ENCODE results near the gene ZNF423. TPM values are rescaled to one million over a fixed set of nuclear protein-coding genes. Genes with fewer than 3 reads are reported as not detected.

Gene ZNF423
- total and polyA plus RNA-seq, 2 experiments from 2014 or later: 14.9 to 41.8 TPM

DNA sequence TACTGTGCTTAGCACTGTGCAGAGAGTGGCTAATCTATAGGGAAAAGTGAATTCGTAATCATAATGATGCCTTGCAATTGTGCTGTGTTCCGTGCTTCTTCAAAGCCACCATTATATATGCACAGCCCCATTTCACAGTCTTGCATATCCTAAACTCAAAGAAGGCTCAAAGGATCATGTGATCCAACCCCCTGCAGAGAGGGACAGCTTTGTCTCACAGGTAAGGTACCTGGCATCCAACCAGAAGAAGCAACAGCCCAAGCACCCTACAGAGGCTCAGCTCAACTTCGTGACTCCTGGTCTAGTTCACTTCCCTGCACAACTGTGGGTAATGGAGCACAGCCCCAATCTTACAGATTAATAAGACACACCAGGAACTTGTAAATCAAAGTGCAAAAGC, 124.0 kb downstream of the ZNF423 start:
- H3K27me3 ChIP-seq (ENCODE audit: insufficient read depth): no peaks in the 10 kb centered on the region
- H3K4me1 ChIP-seq (ENCODE audit: insufficient read depth): peaks cover 8% of the 10 kb centered on the region; the same call in 1 of the 2 replicates
- no peaks in the 10 kb centered on the region for H3K9me2 ChIP-seq (ENCODE audit: insufficient read depth)
- DNase-seq (ENCODE audit: low spot score) (no peak), ATAC-seq (peak; percentile 69)
- peaks cover 2% of the 10 kb centered on the region for H3K27me3 Mint-ChIP-seq (ENCODE audit: insufficient read depth, low read depth, poor library complexity)
- TF ChIP-seq, protein P1, sequence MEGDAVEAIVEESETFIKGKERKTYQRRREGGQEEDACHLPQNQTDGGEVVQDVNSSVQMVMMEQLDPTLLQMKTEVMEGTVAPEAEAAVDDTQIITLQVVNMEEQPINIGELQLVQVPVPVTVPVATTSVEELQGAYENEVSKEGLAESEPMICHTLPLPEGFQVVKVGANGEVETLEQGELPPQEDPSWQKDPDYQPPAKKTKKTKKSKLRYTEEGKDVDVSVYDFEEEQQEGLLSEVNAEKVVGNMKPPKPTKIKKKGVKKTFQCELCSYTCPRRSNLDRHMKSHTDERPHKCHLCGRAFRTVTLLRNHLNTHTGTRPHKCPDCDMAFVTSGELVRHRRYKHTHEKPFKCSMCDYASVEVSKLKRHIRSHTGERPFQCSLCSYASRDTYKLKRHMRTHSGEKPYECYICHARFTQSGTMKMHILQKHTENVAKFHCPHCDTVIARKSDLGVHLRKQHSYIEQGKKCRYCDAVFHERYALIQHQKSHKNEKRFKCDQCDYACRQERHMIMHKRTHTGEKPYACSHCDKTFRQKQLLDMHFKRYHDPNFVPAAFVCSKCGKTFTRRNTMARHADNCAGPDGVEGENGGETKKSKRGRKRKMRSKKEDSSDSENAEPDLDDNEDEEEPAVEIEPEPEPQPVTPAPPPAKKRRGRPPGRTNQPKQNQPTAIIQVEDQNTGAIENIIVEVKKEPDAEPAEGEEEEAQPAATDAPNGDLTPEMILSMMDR (conservative IDR thresholded peaks at IDR 0.05; ENCODE audit: low read depth in 2 of 2): no peak
- TF ChIP-seq EZH2 (IDR thresholded peaks at IDR 0.05; ENCODE audit: low read depth, unreplicated experiment) (no peak), NANOG (IDR thresholded peaks at IDR 0.05; ENCODE audit: borderline replicate concordance) (no peak), CREB1 (CRISPR knock-in tag; IDR thresholded peaks at IDR 0.05; ENCODE audit: low read depth) (no peak), STAT1 (IDR thresholded peaks at IDR 0.05; ENCODE audit: unreplicated experiment) (no peak), POLR2AphosphoS5 (IDR thresholded peaks at IDR 0.05; ENCODE audit: low read depth) (no peak), JUNB (IDR thresholded peaks at IDR 0.05; ENCODE audit: unreplicated experiment) (no peak), ZNF331 (CRISPR knock-in tag; IDR thresholded peaks at IDR 0.05; ENCODE audit: low read depth) (no peak), ZNF114 (CRISPR knock-in tag; IDR thresholded peaks at IDR 0.05) (no peak), EZH2phosphoT487 (IDR thresholded peaks at IDR 0.05; ENCODE audit: unreplicated experiment) (no peak)
- TF ChIP-seq, protein P2, sequence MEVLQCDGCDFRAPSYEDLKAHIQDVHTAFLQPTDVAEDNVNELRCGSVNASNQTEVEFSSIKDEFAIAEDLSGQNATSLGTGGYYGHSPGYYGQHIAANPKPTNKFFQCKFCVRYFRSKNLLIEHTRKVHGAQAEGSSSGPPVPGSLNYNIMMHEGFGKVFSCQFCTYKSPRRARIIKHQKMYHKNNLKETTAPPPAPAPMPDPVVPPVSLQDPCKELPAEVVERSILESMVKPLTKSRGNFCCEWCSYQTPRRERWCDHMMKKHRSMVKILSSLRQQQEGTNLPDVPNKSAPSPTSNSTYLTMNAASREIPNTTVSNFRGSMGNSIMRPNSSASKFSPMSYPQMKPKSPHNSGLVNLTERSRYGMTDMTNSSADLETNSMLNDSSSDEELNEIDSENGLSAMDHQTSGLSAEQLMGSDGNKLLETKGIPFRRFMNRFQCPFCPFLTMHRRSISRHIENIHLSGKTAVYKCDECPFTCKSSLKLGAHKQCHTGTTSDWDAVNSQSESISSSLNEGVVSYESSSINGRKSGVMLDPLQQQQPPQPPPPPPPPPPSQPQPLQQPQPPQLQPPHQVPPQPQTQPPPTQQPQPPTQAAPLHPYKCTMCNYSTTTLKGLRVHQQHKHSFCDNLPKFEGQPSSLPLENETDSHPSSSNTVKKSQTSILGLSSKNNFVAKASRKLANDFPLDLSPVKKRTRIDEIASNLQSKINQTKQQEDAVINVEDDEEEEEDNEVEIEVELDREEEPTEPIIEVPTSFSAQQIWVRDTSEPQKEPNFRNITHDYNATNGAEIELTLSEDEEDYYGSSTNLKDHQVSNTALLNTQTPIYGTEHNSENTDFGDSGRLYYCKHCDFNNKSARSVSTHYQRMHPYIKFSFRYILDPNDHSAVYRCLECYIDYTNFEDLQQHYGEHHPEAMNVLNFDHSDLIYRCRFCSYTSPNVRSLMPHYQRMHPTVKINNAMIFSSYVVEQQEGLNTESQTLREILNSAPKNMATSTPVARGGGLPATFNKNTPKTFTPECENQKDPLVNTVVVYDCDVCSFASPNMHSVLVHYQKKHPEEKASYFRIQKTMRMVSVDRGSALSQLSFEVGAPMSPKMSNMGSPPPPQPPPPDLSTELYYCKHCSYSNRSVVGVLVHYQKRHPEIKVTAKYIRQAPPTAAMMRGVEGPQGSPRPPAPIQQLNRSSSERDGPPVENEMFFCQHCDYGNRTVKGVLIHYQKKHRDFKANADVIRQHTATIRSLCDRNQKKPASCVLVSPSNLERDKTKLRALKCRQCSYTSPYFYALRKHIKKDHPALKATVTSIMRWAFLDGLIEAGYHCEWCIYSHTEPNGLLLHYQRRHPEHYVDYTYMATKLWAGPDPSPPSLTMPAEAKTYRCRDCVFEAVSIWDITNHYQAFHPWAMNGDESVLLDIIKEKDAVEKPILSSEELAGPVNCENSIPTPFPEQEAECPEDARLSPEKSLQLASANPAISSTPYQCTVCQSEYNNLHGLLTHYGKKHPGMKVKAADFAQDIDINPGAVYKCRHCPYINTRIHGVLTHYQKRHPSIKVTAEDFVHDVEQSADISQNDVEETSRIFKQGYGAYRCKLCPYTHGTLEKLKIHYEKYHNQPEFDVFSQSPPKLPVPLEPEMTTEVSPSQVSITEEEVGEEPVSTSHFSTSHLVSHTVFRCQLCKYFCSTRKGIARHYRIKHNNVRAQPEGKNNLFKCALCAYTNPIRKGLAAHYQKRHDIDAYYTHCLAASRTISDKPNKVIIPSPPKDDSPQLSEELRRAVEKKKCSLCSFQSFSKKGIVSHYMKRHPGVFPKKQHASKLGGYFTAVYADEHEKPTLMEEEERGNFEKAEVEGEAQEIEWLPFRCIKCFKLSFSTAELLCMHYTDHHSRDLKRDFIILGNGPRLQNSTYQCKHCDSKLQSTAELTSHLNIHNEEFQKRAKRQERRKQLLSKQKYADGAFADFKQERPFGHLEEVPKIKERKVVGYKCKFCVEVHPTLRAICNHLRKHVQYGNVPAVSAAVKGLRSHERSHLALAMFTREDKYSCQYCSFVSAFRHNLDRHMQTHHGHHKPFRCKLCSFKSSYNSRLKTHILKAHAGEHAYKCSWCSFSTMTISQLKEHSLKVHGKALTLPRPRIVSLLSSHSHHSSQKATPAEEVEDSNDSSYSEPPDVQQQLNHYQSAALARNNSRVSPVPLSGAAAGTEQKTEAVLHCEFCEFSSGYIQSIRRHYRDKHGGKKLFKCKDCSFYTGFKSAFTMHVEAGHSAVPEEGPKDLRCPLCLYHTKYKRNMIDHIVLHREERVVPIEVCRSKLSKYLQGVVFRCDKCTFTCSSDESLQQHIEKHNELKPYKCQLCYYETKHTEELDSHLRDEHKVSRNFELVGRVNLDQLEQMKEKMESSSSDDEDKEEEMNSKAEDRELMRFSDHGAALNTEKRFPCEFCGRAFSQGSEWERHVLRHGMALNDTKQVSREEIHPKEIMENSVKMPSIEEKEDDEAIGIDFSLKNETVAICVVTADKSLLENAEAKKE (CRISPR knock-in tag; IDR thresholded peaks at IDR 0.05): no peak
- TF ChIP-seq, protein P3, sequence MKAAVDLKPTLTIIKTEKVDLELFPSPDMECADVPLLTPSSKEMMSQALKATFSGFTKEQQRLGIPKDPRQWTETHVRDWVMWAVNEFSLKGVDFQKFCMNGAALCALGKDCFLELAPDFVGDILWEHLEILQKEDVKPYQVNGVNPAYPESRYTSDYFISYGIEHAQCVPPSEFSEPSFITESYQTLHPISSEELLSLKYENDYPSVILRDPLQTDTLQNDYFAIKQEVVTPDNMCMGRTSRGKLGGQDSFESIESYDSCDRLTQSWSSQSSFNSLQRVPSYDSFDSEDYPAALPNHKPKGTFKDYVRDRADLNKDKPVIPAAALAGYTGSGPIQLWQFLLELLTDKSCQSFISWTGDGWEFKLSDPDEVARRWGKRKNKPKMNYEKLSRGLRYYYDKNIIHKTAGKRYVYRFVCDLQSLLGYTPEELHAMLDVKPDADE (IDR thresholded peaks at IDR 0.05): no peak
- TF ChIP-seq, protein P4, sequence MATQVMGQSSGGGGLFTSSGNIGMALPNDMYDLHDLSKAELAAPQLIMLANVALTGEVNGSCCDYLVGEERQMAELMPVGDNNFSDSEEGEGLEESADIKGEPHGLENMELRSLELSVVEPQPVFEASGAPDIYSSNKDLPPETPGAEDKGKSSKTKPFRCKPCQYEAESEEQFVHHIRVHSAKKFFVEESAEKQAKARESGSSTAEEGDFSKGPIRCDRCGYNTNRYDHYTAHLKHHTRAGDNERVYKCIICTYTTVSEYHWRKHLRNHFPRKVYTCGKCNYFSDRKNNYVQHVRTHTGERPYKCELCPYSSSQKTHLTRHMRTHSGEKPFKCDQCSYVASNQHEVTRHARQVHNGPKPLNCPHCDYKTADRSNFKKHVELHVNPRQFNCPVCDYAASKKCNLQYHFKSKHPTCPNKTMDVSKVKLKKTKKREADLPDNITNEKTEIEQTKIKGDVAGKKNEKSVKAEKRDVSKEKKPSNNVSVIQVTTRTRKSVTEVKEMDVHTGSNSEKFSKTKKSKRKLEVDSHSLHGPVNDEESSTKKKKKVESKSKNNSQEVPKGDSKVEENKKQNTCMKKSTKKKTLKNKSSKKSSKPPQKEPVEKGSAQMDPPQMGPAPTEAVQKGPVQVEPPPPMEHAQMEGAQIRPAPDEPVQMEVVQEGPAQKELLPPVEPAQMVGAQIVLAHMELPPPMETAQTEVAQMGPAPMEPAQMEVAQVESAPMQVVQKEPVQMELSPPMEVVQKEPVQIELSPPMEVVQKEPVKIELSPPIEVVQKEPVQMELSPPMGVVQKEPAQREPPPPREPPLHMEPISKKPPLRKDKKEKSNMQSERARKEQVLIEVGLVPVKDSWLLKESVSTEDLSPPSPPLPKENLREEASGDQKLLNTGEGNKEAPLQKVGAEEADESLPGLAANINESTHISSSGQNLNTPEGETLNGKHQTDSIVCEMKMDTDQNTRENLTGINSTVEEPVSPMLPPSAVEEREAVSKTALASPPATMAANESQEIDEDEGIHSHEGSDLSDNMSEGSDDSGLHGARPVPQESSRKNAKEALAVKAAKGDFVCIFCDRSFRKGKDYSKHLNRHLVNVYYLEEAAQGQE (IDR thresholded peaks at IDR 0.05; ENCODE audit: unreplicated experiment): no peak
- 0 out of 2 replicates have a peak, but pooled peaks cover 6% of the 10 kb centered on the region for H3K36me3 ChIP-seq (ENCODE audit: insufficient read depth)
- H3K79me2 ChIP-seq (replicated peaks; ENCODE audit: insufficient read depth): 0 out of 2 replicates have a peak, but pooled peaks cover 3% of the 10 kb centered on the region
- H3K36me3 Mint-ChIP-seq (ENCODE audit: low read depth): peaks cover 29% of the 10 kb centered on the region
- H3F3A ChIP-seq (replicated peaks; ENCODE audit: low read depth): no peaks in the 10 kb centered on the region
- H3K27ac ChIP-seq (ENCODE audit: low read depth): no peak overlapping the region
- peaks cover 14% of the 10 kb centered on the region for H3K9me3 Mint-ChIP-seq
- H3K27ac Mint-ChIP-seq: 0 out of 2 replicates have a peak overlapping the region, but pooled peaks have one; percentile 61
- H2AFZ ChIP-seq: no peak overlapping the region
- peaks cover 30% of the 10 kb centered on the region for H3K4me1 Mint-ChIP-seq
- no peak overlapping the region for H3K4me3 ChIP-seq
- no peak overlapping the region; the same call in 1 of the 2 replicates for H3K4me2 ChIP-seq
- 0 out of 2 replicates have a peak, but pooled peaks cover 3% of the 10 kb centered on the region for H4K20me1 ChIP-seq (replicated peaks; ENCODE audit: insufficient read depth)
- no peak overlapping the region for H3K4me3 Mint-ChIP-seq
